GM18861 (cell line): ENCODE measurements around the gene COX5B.
"Not testable (repeated sequence)": the region's sequence is repeated elsewhere in the genome, so short reads cannot be mapped to it uniquely, and the experiment has no call there.

Source experiments
- ATAC-seq: cut with Tn5 transposase; IDR thresholded peaks from one replicate; pipeline ENCODE4 v1.9.1; 2021; ENCODE audit not compliant: unreplicated experiment

The COX5B gene, protein sequence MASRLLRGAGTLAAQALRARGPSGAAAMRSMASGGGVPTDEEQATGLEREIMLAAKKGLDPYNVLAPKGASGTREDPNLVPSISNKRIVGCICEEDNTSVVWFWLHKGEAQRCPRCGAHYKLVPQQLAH

DNA sequence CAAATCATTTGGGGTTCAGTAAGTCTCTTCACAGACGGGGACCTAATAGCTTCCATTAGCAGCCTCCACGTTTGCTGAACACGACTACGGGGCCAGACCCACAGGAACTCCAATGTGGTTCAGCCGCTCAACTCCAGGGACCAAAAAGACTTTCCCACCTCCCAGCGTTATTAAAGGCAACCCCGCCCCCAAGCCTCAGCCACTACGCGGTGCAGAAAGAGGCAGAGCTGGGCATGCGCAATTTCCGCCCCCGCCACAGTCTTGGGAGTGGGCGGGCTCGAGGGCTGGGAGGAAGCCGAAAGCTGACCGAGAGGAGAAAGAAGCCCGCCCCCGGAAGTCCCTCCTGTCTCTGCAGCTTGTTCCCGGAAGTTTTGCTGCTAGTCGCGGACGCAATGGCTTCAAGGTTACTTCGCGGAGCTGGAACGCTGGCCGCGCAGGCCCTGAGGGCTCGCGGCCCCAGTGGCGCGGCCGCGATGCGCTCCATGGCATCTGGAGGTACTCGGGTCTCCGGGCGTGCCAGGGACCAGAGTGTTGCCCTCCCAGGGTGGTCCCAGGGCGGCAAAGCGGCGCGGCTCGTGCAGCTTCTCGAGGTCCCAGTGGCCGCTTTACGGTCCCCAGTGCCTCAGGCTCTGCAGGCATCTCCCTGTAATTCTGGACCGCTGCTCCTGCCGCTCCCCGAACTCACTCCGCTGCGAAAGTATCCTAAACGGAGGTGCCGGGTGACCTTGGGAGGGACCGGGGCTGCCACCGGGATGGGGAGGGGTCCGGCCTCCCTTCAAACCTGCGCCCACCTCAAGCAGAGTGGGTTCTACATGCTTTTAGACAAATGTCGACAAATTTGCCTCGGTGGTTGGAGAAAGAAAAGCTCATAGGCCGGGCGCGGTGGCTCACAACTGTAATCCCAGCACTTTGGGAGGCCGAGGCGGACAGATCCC lies at the start of gene COX5B:
TSS of gene COX5B (plus strand) at position 368 of the 935 bp plus-strand sequence. CDS start at position 393, 25 bp downstream.
- peak; percentile 87 for ATAC-seq

DNA sequence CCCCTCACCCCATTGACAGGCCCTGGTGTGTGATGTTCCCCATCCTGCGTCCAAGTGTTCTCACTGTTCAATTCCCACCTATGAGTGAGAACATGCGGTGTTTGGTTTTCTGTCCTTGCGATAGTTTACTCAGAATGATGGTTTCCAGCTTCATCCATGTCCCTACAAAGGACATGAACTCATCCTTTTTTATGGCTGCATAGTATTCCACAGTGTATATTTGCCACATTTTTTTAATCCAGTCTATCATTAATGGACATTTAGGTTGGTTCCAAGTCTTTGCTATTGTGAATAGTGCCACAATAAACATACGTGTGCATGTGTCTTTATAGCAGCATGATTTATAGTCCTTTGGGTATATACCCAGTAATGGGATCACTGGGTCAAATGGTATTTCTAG lies 49.7 kb upstream of the COX5B start:
- ATAC-seq, result not testable (repeated sequence)

DNA sequence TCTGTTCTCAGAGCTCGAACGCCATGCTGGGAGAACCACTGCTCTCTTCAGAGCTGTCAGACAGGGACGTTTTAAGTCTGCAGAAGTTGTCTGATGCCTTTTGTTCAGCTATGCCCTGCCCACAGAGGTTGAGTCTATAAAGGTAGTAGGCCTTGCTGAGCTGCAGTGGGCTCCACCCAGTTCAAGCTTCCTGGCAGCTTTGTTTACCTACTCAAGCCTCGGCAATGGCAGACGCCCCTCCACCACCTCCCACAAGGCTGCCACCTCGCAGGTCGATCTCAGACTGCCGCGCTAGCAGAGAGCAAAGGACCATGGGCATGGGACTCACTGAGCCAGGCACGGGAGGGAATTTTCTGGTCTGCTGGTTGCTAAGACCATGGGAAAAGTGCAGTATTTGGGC lies 44.3 kb upstream of the COX5B start:
- ATAC-seq, result not testable (repeated sequence)

DNA sequence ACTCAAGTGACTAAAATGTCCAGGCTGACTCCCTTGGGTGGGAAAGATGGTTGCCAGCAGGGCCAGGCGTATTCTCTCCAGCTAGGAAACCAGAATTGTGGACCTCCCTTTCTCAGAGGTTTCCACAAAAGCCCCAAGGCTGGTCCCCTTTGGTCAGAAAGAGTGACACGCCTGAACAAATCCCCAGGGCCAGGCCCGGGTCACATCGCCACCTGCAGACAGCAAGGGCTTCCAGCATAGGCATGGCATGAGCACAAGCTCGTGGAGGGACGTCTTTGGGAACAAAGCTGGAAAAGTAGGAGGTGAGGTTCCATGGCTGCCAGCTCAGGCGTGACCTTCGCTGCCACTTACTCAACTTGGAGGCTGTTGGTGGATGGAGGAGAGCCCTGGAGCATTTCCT lies 40.8 kb upstream of the COX5B start:
- ATAC-seq, result not testable (repeated sequence)

DNA sequence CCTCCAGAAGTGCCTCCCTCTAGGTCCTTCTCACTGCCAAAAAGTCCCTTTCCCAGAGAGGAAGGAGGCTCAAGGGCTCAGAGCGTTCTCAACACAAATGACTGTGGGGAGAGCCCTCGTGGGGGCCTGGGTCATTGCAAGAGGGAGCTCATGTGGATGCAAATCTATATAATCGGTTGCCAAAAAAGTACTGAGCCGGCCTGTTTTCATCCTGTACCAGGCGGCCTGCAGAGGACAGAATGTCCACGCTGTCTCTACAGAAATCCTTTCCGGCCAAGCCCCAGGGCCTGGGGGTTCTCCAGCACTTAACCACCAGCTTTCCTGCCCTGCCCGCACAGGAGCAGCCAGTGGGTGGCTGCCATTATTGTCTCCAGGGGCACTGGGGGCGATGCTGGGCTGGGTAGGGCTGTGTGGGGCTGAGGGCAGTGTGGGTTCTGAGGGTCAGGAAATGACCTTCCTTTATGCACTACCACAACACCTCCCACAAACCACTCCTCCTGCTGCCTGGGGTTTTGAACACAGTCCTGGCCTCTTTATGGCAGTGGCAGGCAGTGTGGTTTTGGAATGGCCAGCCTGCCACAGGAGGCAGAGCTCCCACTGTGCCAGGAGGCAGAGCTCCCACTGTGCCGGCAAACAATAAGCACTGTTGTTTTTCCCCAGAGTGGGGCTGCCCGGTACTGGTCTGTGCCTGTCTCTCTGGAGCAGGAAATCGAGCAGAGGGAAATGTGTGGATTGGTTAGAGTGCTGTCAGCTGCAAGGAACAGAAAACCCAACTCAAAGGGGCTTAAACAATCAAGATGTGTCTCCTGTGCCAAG lies 40.1 kb upstream of the COX5B start:
- not testable (repeated sequence) for ATAC-seq

DNA sequence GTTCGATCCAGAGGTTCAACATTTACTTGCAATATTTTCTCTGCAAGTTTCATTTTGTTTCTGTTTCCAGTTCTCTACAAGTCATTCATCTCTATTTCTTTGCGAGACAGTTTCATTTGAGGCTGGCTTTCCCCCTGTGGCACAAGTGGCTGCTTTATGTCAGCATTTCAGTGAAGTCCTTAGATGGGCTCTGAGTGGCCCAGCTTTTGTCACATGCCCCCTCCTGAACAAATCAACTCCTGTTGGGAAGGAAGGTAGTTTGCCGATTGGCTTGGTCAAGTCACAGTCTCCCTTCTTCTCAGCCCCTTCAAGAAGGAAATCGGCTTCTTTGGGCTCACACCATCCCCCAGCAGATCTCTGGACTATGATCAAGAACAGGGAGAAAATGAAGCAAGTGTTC lies 37.1 kb upstream of the COX5B start:
- ATAC-seq, result not testable (repeated sequence)

DNA sequence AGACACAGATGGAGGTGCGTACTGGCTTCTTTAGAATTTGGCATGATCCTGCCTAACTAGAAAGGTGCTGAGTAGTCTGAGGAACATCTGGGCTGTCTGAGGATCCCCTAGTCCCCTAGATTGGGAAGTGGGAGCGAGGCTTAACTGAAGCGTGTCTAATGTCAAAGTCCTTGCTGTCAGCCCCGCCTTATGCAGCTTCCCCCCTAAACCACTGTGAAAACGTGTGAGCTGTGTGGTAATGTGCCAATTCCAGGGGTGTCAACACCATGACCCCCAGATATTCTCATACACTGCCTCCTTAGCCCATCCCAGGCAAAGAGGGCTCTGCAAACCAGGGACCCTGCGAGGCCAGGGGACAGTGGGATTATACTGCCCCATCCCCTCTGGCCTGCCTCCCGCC lies 34.0 kb upstream of the COX5B start:
- not testable (repeated sequence) for ATAC-seq

DNA sequence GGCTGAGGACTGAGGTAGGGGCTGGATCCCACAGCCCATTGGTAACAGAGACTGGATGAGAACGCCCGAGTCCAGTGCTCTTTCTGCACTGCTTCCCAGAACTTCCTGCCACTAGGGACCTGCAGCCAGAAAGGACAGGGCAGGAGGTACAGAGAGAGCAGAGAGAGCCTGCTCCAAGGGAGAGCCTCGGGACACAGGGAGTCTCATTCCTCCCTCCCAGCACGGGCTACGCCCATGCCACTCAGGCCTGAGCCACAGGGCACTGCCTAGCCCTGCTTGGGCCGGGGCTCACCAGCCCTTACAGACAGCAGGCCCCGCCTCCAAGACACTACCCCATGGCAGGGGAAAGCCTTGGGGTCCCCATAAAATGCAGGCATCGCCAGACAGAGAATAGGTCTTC lies 30.1 kb upstream of the COX5B start:
- ATAC-seq, result not testable (repeated sequence)

DNA sequence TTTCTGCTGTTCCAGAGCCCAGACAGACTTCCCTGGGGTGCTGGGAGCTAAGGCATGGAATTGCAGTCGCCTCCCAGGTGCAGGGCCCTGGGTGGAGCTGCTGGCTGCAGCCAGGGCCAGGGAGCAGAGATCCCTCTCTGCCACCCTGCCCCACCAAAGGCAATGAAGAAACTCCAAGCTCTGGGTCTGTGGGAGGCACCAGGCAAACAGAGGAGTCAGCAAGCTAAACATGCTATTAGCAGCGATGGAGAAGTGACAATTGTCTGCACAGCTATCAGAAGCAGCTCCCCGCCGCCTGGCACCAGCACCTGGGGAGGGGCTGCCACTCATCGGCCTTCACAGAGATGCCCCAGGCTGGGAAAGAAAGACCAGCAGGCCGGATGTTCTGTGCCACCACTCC lies 28.0 kb upstream of the COX5B start:
- no peak for ATAC-seq

DNA sequence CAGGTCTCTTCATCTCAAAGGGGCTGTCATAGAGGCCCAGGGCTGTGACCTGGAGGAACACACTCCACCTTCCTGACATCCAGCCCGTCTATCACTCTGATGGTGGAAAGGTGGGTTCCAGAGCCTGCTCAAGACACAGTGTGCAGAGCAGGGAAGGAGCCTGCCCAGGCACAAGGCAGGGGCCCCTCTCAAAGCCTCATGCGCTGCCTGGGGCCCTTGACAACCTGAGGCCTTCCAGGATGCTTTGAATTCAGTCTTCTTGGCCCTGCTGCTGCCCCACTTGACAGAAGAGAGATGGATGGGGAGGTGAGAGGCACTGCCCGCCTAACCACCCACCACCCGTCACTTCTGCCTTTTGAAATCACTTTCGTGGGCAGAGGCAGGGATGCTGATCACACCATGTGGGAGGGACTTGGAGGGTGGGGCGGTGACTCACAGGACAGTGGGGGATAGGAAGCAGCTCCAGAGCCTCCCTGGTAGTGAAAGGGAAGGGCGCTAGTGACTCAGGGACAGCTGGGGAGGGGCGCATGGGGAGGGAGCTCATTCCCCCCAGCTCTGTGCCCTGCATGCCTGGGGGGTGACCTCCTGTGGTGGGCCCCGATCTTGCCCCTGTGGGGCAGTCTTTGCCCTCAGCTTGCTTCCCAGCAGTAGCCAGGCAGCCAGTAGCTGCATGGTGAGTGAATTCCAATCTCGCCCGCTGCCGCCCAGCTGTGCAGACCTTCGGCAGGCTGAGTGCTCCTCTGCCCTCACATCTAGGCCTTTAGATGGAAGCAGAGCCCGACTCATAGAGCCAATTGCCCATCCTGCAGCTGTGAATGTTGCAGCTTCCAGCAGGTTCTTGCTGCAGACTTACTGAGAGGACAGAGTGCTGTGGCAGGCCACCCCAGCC lies 26.7 kb upstream of the COX5B start:
- not testable (repeated sequence) for ATAC-seq

DNA sequence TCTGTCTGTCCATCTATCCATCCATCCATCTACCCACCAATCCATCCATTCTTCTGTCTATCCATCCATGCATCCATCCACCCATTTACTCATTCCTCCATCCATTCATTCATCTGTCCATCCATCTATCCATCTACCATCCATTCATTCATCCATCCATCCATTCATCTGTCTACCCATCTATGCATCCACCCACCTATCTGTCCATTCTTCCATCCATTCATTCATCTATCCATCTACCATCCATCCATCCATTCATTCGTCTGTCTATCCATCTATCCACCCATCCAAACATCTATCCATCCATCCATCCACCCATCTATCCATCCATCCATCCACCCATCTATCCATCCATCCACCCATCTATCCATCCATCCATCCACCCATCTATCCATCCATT lies 25.4 kb upstream of the COX5B start:
- not testable (repeated sequence) for ATAC-seq

DNA sequence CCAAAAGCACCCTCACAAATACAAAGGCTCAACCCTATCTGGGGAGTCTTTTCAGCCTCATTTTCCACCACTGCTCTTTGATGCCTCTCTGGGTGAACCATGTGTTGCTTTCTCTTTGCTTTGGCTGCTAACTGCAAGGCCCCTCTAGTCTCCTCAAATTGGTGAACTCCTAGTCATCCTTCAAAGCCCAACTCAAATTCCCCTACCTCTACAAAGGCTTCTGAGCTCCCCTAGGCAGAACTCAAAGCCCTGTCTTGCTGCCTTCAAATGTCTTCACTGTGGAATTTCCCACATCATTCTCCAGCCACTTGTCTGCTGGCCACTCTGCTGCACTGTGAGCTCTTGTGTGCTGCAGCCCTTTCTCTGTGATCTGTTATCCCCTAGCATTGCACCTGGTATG lies 22.9 kb upstream of the COX5B start:
- ATAC-seq, result not testable (repeated sequence)

DNA sequence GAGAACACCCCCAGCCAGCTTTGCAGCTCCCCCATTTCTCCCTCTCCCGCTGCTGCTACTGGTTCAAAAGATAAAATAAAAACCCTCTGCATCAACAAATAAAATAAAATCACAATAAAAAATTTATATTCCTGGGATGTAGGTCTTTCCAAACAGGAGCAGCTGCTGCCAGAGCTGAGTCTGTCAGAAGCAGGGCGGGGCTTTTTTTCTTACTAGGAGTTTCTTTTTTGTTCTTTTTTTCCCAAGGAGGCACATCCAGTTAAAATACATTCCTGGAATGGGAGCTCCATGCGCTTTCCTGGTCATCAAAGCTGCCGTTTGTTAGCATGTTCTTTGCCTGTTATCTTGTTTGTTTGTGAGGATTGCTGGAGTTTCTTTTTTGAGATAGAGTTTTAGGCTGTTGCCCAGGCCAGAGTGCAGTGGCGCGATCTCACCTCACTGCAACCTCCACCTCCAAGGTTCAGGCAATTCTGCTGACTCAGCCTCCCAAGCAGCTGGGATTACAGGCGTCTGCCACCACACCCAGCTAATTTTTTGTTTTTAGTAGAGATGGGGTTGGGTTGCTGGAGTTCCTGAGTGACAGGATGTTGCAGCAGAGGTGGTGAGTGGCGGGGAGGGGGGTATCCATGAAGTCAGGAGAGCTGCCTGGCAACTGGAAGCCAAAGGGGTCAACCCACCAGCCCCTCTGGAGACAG lies 20.4 kb upstream of the COX5B start:
- ATAC-seq, result not testable (repeated sequence)

DNA sequence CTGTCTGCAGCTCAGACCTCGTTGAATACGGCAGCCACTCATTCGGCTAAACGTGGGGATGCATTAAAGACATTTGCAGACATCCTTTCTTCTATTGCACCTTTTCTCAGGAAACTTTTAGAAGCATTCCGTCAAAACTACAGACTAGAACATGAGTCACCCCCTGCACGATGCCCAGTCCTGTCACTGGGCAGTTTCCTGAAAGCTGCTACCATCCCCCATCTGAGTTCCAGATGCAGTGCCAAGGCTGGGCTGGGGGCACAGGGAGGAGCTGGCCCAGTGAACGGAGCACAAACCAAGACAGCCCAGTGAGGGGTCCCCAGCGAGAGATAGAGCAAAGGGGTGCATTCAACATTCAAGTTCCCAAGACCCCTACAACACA lies 19.8 kb upstream of the COX5B start:
- not testable (repeated sequence) for ATAC-seq

DNA sequence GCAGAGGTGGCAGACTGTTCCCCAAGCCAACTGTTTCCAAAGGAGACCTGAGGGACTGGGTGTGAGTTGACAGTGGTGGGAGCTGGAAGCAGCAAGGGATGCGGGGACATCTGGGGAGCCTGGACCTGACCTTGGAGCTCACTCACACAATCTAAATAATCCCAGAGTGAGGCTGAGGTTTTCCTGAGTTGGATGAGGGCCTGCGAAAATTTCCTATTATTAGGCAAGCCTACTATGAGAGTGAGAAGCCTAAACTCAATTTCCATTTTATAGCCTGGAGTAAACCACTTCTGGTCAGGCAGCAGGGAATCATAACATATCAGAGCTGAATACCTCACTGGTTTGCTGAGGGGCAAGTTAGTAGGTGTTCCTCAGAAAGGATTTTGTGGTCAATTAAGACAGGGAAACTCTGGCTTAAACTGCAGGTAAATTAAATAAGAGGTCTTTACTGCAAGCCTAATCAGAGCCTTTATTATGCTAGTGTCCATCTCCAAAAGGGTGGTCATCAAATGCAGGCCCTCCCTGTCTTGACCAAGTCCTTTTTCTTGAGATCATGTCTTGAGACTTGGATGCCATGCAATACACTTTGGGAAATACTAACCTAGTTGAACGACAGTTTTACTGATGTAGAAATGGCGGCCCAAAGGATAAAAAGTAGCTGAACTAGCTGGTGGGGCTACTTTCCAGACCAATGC lies 1.7 kb upstream of the COX5B start:
- ATAC-seq, result no peak

DNA sequence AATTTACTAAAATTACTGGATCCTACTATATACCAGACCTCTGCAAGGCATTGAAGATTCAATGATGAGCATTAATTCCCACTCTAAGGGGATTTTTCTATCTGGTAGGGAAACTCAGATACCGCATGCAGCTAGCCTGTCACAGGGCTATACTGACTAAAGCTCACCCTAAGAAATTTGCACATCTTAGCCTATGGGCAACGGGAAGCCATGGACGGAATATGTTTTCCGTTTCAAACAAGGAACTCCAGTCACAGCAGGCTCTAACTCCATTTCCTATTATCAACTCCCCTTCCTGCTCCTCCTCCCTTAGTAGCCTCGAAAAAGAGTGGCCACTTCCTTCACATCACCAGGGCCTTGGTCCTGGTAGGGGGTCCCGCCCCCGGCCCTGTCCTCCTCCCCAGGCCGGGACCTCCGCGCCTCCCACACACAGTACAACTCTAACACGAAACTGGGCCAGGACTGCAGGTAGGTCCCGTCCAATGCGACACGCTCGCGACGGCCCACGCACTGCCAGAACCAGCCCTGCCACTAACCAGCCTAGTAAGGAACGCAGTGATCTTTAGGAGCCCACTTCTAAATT lies 659 bp upstream of the COX5B start:
- ATAC-seq, result peak; percentile 15

DNA sequence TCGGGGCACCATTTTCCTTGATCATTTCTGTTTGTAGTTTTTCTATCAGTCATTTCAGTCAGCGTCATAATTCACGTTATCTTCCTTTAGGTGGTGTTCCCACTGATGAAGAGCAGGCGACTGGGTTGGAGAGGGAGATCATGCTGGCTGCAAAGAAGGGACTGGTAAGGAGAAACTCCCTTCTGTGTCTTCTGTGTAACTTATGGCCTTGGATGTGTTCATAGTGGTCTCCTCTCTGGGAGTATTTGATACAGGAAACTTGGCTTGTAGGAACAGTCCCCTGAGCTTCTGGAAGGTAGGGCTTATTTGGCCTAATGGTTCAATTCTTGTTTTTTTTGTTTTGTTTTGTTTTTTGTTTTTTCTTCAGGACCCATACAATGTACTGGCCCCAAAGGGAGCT lies 1.1 kb downstream of the COX5B start:
- no peak for ATAC-seq

DNA sequence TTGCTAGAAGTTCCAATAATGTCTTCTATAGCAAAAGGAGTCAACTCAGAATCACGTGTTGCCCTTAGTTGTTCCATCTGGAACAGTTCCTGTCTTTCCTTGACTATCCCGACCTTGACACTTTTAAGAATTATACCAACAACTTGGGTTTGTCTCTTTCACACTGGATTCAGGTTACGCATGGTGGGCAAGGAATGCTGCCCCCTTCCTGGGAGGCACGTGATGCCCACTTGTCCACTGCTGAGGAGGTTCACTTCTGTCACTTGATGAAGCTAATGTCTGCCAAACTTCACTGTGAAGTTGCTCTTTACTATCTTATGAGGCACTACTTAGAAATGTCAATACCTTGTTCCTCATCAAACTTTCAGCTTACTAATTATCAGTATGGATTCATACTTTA lies 5.3 kb downstream of the COX5B start:
- ATAC-seq, result no peak

DNA sequence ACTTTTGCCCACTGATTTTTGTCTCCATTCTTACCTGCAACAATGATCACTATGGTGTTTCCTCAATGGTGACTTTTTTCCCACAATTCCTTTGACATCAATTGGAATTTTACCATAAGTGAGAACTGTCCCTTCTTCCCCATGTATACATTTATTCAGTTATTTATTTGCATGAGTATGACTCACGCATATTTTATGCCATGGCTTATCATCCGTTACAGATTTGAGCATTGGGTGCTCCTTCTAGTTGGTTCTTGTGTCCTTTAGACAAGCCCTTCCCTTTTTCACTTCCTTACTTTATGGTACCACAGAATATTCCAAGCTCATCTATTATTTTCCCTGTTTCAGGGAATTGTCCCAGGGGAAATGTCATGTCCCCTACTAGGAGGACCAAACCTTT lies 7.6 kb downstream of the COX5B start:
- no peak for ATAC-seq
